Nephron progenitor cell (in vitro differentiated cells): ENCODE measurements around the gene MORN5.

ENCODE experiments used
- DNase-seq: peaks from one replicate; pipeline ENCODE4 v3.0.0; 2021
- H3K27ac Mint-ChIP-seq: 2 replicates; pipeline ENCODE4 v1.8.0; 2021; ENCODE audit warnings: mild to moderate bottlenecking, moderate library complexity, mixed read lengths
- H3K27me3 Mint-ChIP-seq: 2 replicates; pipeline ENCODE4 v1.8.0; 2021; ENCODE audit warnings: mild to moderate bottlenecking, low read depth, mixed read lengths; ENCODE audit not compliant: poor library complexity
- H3K36me3 Mint-ChIP-seq: 2 replicates; pipeline ENCODE4 v1.8.0; 2021; ENCODE audit warnings: low read depth, mixed read lengths
- H3K4me1 Mint-ChIP-seq: 2 replicates; pipeline ENCODE4 v1.8.0; 2021; ENCODE audit warnings: mixed read lengths
- H3K4me3 Mint-ChIP-seq: 2 replicates; pipeline ENCODE4 v1.8.0; 2021; ENCODE audit warnings: mild to moderate bottlenecking, moderate library complexity, mixed read lengths
- H3K9me3 Mint-ChIP-seq: 2 replicates; pipeline ENCODE4 v1.8.0; 2021; ENCODE audit warnings: mild to moderate bottlenecking, moderate library complexity, mixed read lengths
- TF ChIP-seq, protein P1 (sequence below): fragments of 200-600 bp; sonication (generic); IDR thresholded peaks from 2 replicates; pipeline ENCODE4 v1.5.0; 2021; ENCODE audit warnings: antibody characterized with exemption

Gene MORN5

DNA sequence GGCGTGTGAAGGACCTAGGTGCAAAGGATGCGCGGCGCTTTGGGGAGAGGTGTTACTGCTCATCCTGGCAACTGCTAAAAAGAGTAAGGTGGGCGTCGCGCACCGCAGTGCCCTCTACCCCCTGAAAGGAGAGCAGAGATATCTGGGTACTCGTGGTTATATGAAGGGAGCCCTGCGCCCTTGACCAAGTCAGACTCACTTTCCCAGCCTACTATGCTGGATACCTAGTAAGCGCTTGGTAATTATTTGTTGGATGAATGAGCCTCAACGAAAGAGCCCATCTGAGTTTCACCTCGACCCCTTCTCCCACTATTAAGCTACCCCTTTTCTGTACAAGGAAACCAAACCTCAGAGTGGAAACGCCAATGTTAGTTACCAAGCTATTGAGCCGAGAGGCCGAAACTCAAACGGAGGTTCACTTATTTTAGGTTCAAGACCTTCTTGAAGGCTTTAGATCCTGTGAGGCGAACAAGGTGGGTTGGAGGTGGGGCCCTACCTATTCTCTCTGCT, 61.0 kb downstream of the MORN5 start:
- Mint-ChIP-seq H3K4me1 (peaks cover 41% of the 10 kb centered on the region), H3K9me3 (peaks cover 7% of the 10 kb centered on the region), H3K36me3 (no peaks in the 10 kb centered on the region), H3K4me3 (no peak overlapping the region), H3K27me3 (no peaks in the 10 kb centered on the region), H3K27ac (no peak overlapping the region)
- DNase-seq: no peak
- TF ChIP-seq, protein P1, sequence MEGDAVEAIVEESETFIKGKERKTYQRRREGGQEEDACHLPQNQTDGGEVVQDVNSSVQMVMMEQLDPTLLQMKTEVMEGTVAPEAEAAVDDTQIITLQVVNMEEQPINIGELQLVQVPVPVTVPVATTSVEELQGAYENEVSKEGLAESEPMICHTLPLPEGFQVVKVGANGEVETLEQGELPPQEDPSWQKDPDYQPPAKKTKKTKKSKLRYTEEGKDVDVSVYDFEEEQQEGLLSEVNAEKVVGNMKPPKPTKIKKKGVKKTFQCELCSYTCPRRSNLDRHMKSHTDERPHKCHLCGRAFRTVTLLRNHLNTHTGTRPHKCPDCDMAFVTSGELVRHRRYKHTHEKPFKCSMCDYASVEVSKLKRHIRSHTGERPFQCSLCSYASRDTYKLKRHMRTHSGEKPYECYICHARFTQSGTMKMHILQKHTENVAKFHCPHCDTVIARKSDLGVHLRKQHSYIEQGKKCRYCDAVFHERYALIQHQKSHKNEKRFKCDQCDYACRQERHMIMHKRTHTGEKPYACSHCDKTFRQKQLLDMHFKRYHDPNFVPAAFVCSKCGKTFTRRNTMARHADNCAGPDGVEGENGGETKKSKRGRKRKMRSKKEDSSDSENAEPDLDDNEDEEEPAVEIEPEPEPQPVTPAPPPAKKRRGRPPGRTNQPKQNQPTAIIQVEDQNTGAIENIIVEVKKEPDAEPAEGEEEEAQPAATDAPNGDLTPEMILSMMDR: no peak

DNA sequence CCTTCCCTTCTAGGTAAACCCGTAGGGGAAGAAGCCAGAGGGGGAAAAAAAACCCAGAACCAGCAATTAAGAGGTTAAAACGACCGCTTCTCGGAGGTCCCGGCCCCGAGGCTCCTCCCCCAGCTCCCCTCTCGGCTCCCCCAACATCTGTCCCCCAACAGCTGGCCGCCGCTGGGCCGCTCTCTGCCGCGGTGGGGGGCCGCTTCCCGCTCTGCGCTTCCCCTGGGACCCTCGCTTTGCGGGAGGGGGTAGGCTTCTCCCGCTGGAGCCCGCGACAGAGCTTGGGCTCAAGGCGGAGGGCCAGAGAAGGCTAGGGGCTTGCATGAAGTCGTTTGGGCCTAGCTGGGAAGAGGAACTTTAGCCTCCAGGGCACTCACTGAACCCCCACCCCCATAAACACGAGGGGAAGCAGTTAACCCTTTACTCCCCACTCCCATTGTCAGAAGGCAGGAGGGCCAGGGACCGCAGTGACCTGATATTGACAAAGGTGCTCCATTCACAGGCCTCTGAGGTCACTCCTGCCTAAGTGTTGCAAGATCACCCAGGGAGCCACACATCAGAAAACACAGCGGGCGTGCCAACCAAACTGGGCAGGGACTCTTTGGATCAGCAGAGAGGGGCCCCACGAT, 61.6 kb downstream of the MORN5 start:
- H3K27ac Mint-ChIP-seq: no peak overlapping the region
- no peaks in the 10 kb centered on the region for H3K36me3 Mint-ChIP-seq
- no peak overlapping the region for H3K4me3 Mint-ChIP-seq
- peak; percentile 42 for DNase-seq
- TF ChIP-seq, protein P1: no peak
- H3K4me1 Mint-ChIP-seq: peaks cover 46% of the 10 kb centered on the region
- no peaks in the 10 kb centered on the region for H3K27me3 Mint-ChIP-seq
- peaks cover 5% of the 10 kb centered on the region for H3K9me3 Mint-ChIP-seq

DNA sequence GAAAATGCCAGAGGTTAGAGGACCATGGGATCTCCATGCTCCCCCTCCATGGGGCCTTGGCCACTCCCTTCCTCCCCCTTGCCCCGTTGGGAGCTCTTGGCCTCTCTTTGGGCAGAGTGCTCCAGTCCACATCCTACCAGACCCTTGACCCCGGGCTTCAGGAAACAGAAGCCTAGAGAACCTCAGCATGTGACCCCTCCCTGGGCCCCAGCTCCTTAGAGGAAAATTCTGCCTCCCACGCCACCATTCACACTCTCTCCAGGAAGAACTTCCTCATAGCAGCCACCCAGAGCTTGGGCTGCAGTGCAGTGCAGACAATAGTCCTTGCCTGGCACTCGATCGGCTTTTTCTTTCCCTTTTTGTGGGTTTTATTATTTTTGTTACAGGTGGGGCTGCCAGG, 63.1 kb downstream of the MORN5 start:
- TF ChIP-seq, protein P1: no peak

DNA sequence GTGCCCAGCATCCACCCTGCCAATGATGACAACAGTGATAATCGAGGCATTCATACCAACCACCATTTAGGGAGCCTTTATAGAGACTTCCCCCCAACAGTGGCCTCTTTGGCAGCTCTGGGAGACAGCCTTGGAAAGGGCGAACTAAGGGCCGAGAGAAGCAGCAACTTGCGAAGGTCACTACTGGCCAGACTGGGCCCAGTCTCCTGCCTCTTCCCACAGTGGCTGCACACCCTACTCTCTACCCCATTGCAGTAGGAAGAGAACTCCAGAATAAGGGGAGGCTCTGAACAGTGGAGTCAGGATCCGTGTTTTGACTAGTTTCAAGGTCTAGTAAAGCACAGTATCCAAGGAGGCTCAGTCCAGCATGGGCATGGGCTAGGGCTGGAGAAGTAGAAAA, 63.7 kb downstream of the MORN5 start:
- Mint-ChIP-seq H3K4me3 (no peak overlapping the region), H3K27me3 (no peaks in the 10 kb centered on the region), H3K27ac (no peak overlapping the region), H3K4me1 (peaks cover 55% of the 10 kb centered on the region), H3K36me3 (no peaks in the 10 kb centered on the region), H3K9me3 (no peaks in the 10 kb centered on the region)
- no peak for DNase-seq
- TF ChIP-seq, protein P1: no peak

More for the DNA sequence above, 63.1 kb downstream of the MORN5 start:
- Mint-ChIP-seq H3K27me3 (no peaks in the 10 kb centered on the region), H3K4me3 (no peak overlapping the region), H3K9me3 (no peaks in the 10 kb centered on the region), H3K27ac (no peak overlapping the region), H3K36me3 (no peaks in the 10 kb centered on the region), H3K4me1 (peaks cover 58% of the 10 kb centered on the region)
- no peak for DNase-seq

DNA sequence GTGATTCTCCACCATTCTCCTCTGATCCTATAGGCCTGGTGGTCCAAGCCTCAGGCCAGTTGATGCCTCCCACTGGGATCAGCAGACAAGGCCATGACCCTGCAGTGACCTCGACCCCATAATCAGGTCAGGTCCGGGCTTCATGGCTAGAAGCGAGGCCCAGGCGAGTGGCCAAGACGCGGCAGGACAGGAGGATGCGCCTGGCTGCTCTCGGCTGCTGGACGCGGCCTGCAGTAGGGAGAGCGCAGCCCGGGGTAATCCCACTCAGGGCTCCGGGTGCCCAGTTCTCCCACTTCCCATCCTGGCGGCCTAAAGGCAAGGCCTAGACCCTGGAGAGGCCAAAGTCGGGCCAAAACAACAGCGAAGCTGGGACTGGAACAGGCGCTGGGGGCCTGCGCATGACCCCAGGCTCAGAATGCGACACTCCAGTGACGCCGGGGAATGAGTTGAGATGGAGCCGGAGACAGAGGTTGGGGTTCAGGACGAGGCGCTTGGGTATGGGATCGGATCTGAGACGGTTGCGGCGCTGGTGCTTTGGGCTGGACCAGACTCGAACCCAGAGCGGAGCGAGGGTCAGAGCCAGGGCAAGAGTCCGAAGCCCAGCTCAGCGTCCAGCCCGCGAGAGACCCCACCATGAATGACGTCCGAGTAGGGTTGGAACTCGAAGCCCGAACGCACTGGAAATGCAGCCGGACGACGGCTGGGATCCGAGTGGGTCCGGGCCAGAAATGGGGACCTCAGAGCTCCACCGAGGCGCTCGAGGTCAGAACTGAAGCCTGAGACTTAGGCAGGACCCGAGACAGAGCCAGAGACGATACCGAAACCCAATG, 65.8 kb downstream of the MORN5 start:
- Mint-ChIP-seq H3K27me3 (no peaks in the 10 kb centered on the region), H3K9me3 (no peaks in the 10 kb centered on the region), H3K27ac (no peak overlapping the region), H3K4me1 (peaks cover 34% of the 10 kb centered on the region), H3K4me3 (peak overlapping the region; percentile 60), H3K36me3 (no peaks in the 10 kb centered on the region)
- TF ChIP-seq, protein P1: no peak
- peak; percentile 49 for DNase-seq
